GM12892 (cell line): Measurements from ENCODE around the gene TAF11.

Experiments
- POLR2A ChIP-seq: IDR thresholded peaks from 2 replicates; pipeline ENCODE4 v1.6.1; 2011; ENCODE audit warnings: low read depth, low read length, control low read depth
- POLR2AphosphoS5 ChIP-seq: IDR thresholded peaks from 2 replicates; pipeline ENCODE4 v1.6.1; 2011; ENCODE audit warnings: low read depth, low read length, control low read depth
- TAF1 ChIP-seq: IDR thresholded peaks from 2 replicates; pipeline ENCODE4 v1.6.1; 2011; ENCODE audit warnings: low read depth, mild to moderate bottlenecking, control low read depth, low read length, borderline replicate concordance

DNA sequence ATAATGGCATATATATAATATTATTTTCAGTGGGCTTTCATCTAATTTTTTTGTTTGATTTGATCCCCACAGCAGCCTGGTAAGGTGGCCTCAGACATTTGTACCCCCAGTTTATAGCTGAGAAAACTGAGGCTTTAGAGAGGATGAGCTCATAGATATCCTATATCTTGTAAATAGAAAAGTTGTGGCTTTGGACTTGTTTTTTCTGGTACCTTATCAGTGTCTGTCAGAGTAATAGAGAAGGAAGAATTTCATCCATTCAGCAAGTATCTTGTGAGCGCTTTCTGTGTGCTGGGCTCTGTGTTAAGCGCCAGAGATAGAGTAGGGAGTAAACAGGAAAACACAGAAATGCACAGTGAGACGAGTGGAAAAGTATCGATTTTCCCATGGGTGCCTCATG is 27.9 kb downstream of the TAF11 start:
- no peak for TF ChIP-seq POLR2A
- no peak for TF ChIP-seq TAF1
- TF ChIP-seq POLR2AphosphoS5, result no peak
